Prostate gland (tissue), 2 donors: ENCODE results near the gene EGF. TPM values are rescaled to one million over a fixed set of nuclear protein-coding genes. Genes with fewer than 3 reads are reported as not detected.

Source experiments
- DNase-seq: peaks from one replicate; pipeline ENCODE4 v3.0.0-alpha.2; 2019; ENCODE audit warnings: low spot score
- H3K27ac ChIP-seq, 2 donors: fragments of 200-600 bp; sonication (generic); 2 replicates each; pipeline ENCODE4 v1.5.1; 2017 to 2019
- H3K27me3 ChIP-seq: fragments of 200-600 bp; sonication (generic); replicated peaks from 2 replicates; pipeline ENCODE4 v1.5.1; 2019; ENCODE audit not compliant: insufficient read depth
- H3K36me3 ChIP-seq, 2 donors: fragments of 200-600 bp; sonication (generic); 1 replicate in 1 of 2; 2 replicates in 1 of 2; pipeline versions ENCODE4 v1.5.1 to v1.8.1; 2017 to 2019
- H3K4me1 ChIP-seq: fragments of 200-600 bp; sonication (generic); replicated peaks from 2 replicates; pipeline ENCODE4 v1.5.1; 2019
- H3K4me3 ChIP-seq, 2 donors: fragments of 200-600 bp; sonication (generic); 2 replicates each; pipeline ENCODE4 v1.5.1; 2017 to 2019
- H3K9me3 ChIP-seq: fragments of 200-600 bp; sonication (generic); 2 replicates; pipeline ENCODE4 v1.5.1; 2017
- POLR2A ChIP-seq: fragments of 450-650 bp; IDR thresholded peaks from one replicate; pipeline ENCODE4 v1.6.1; 2016; ENCODE audit warnings: antibody characterized with exemption, mild to moderate bottlenecking
- POLR2AphosphoS5 ChIP-seq: sonication (generic); formaldehyde crosslinking; IDR thresholded peaks from one replicate; pipeline ENCODE4 v1.6.1; 2017; ENCODE audit warnings: antibody characterized with exemption
- WGBS: methylation state at CpG from one replicate; pipeline ENCODE4 v1.1.5; 2018; 5-methylcytosine and 5-hydroxymethylcytosine counted together
- intact Hi-C: fragments of 100-400 bp; cut with DNase I; formaldehyde crosslinking; loops from one replicate; pipeline ENCODE4 v1.14.2; 2022
- total RNA-seq, 2 donors: library from RNA; depleted of rRNA; stranded (reverse); fragments of >200 nt; gene quantifications; one replicate each; pipeline ENCODE4 v1.1.0, GENCODE V29; 2016
- TF ChIP-seq, protein P1 (sequence below), 4 experiments: fragments of 200-600 bp in 2 of 4; fragments of 450-650 bp in 2 of 4; sonication (generic) in 2 of 4; IDR thresholded peaks; 1 replicate in 3 of 4; 2 replicates in 1 of 4; pipeline ENCODE4 v1.5.1; 2016 to 2019; ENCODE audit warnings: antibody characterized with exemption in 4 of 4, mild to moderate bottlenecking in 2 of 4, moderate library complexity in 2 of 4

Gene EGF
- total RNA-seq, 2 donors from 2014 or later, result 1.9 to 8.5 TPM

DNA sequence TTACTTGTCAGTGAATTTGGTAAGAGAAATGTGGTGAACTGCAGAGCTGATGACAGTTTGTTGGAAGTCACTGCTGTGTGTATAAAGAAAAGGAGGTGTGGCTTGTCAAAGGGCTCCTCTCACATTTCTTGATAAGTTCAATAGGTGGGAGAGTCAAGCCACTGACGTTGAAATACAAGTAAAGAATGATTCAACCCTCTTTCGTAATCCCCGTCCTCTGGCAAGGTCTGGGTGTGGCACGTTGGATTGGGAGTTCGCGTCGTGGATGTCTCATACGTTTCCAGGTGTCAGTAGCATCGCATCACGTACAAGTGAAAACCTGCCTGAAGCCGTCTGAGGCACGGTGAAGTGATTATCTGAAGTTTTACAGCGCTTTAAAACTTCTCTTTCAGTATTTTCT, 76.4 kb downstream of the EGF start:
- H3K4me3 ChIP-seq, result no peak overlapping the region
- no peak overlapping the region for H3K27ac ChIP-seq
- no peaks in the 10 kb centered on the region for H3K9me3 ChIP-seq
- no peaks in the 10 kb centered on the region for H3K27me3 ChIP-seq
- DNase-seq, result peak; percentile 75
- TF ChIP-seq, protein P1, sequence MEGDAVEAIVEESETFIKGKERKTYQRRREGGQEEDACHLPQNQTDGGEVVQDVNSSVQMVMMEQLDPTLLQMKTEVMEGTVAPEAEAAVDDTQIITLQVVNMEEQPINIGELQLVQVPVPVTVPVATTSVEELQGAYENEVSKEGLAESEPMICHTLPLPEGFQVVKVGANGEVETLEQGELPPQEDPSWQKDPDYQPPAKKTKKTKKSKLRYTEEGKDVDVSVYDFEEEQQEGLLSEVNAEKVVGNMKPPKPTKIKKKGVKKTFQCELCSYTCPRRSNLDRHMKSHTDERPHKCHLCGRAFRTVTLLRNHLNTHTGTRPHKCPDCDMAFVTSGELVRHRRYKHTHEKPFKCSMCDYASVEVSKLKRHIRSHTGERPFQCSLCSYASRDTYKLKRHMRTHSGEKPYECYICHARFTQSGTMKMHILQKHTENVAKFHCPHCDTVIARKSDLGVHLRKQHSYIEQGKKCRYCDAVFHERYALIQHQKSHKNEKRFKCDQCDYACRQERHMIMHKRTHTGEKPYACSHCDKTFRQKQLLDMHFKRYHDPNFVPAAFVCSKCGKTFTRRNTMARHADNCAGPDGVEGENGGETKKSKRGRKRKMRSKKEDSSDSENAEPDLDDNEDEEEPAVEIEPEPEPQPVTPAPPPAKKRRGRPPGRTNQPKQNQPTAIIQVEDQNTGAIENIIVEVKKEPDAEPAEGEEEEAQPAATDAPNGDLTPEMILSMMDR (IDR thresholded peaks at IDR 0.05), result no peak
- peak; percentile 68 for TF ChIP-seq POLR2AphosphoS5
- H3K36me3 ChIP-seq, result no peaks in the 10 kb centered on the region
- 31% methylated on average over 13 of the region's 13 CpGs for WGBS
- H3K4me1 ChIP-seq, result peaks cover 7% of the 10 kb centered on the region
- intact Hi-C loops, result no loop called here

DNA sequence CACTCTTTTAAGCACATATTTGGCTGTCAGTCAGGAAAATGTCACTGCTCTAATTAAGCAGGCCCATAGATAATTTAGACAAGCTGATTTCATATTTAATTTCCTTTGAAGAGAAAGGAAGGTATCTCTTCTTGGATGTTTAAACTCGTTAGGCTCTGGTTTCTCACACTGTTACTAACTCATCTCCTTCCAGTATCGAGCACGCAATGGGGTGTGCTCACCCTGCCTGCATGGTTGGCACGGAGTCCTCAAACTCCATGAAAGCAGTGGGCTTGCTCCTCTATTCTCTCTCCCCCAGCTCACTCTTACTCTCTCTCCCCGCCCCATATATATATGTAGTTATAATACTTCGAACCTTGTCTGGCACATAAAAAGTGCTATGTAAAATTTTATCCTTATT, 76.9 kb downstream of the EGF start:
- no peak overlapping the region for H3K4me3 ChIP-seq
- H3K36me3 ChIP-seq, result no peaks in the 10 kb centered on the region
- H3K27ac ChIP-seq, result no peak overlapping the region
- no peaks in the 10 kb centered on the region for H3K9me3 ChIP-seq
- intact Hi-C loops, result no loop called here
- WGBS, result 58% methylated on average over 6 of the region's 6 CpGs
- TF ChIP-seq, protein P1 (IDR thresholded peaks at IDR 0.05), result no peak
- TF ChIP-seq POLR2A (no peak), POLR2AphosphoS5 (no peak)
- H3K27me3 ChIP-seq, result no peaks in the 10 kb centered on the region
- DNase-seq, result no peak
- H3K4me1 ChIP-seq, result peaks cover 7% of the 10 kb centered on the region

DNA sequence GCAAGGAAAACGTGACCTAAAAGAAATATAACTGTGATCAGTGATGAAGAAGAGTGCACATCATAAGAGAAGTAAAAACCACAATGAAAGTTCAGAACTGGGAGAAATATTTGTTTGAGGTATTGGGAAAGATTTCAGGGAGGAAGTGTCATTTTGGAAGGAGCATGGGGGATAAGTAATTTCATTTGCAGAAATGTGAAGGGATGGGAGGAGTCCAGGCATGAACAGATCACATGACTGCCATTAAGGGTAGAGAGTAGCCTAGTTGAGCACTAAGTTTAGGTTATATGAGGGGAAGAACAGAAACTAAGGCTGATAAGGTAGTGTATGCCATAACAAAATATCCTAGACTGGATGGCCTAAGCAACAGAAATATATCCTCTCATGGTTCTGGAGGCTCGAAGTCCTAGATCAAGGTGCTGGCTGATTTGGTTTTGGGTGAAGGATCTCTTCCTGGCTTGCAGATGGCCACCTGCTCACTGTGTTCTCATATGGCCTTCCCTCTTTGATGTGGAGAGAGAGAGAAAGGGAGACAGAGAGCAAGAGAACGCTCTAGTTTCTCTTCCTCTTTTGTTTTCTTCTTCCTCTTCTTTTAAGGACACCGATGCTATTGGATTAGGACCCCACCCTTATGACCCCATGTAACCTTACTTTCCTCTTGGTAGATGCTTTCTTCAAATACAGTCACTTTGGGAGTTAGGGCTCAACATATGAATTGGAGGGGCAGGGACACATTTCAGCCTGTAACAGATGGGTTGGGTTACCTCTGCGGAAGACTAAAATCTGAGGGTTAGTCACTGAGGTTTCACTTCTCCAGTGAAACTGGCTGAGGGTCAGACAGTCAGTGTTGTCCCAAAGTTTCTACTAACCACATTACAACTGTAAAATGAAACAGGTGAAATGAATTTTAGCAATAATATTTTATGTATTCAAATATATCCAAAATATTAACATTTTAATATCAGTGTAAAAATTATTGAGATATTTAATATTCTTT, 77.9 kb downstream of the EGF start:
- TF ChIP-seq, protein P1 (IDR thresholded peaks at IDR 0.05), result no peak
- TF ChIP-seq POLR2A (no peak), POLR2AphosphoS5 (no peak)
- Histone ChIP-seq H3K4me3 (no peak overlapping the region), H3K27me3 (no peaks in the 10 kb centered on the region), H3K36me3 (no peaks in the 10 kb centered on the region), H3K4me1 (peaks cover 7% of the 10 kb centered on the region), H3K27ac (no peak overlapping the region), H3K9me3 (no peaks in the 10 kb centered on the region)
- intact Hi-C loops, result no loop called here
- DNase-seq, result no peak
- 89% methylated on average over 5 of the region's 5 CpGs for WGBS

DNA sequence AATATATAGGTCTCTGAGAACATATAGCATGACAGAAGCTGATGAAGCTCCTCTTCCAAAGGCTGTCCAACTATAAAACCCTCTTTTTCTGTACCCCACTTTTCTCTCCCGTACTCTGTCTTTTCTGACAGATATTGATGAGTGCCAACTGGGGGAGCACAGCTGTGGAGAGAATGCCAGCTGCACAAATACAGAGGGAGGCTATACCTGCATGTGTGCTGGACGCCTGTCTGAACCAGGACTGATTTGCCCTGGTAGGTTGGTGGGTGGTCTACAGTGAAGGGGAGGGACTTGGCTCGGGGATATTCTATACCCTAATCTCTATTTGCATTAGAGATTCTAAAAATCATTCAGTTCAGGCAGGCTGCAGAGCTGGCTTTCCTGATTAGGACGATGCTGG, 80.4 kb downstream of the EGF start:
- Histone ChIP-seq H3K9me3 (no peaks in the 10 kb centered on the region), H3K36me3 (no peaks in the 10 kb centered on the region), H3K4me3 (no peak overlapping the region), H3K4me1 (peaks cover 7% of the 10 kb centered on the region), H3K27ac (peak overlapping the region in 1 of 2 donors; percentile 73), H3K27me3 (no peaks in the 10 kb centered on the region)
- 26% methylated on average over 4 of the region's 4 CpGs for WGBS
- no peak for DNase-seq
- TF ChIP-seq, protein P1 (IDR thresholded peaks at IDR 0.05), result no peak
- TF ChIP-seq POLR2A (no peak), POLR2AphosphoS5 (no peak)
- intact Hi-C loops, result no loop called here

DNA sequence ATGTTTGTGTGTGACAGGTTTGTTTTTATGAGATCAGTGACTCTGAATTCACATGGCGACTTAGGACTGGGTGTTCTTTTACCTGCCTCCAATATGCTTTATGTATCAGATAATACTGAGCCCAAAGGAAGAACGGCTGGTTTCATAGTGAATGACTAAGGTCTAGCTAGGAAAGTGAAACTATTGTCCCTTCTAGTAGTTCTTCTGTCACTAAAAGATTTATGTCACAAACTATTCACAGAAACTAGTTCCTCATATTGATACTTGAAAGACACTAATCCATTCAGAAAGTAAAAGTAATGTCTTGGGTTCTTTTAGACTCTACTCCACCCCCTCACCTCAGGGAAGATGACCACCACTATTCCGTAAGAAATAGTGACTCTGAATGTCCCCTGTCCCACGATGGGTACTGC, 81.7 kb downstream of the EGF start:
- Histone ChIP-seq H3K27me3 (no peaks in the 10 kb centered on the region), H3K36me3 (no peaks in the 10 kb centered on the region), H3K27ac (peak overlapping the region; percentile 53 to 73), H3K9me3 (no peaks in the 10 kb centered on the region), H3K4me3 (no peak overlapping the region), H3K4me1 (peaks cover 13% of the 10 kb centered on the region)
- 40% methylated on average over 4 of the region's 4 CpGs for WGBS
- TF ChIP-seq, protein P1 (IDR thresholded peaks at IDR 0.05), result no peak
- peak; percentile 58 for TF ChIP-seq POLR2AphosphoS5
- TF ChIP-seq POLR2A, result no peak
- intact Hi-C loops, result no loop called here
- peak; percentile 33 for DNase-seq
